Retinal pigment epithelial cell (primary cell): ENCODE results near the gene ITGB7.
"Not testable (repeated sequence)": the region's sequence is repeated elsewhere in the genome, so short reads cannot be mapped to it uniquely, and the experiment has no call there.

ENCODE experiments used
- DNase-seq: peaks from one replicate; pipeline ENCODE4 v3.0.0-alpha.2; 2010; ENCODE audit warnings: low read depth
- H3K4me3 ChIP-seq: 2 replicates; pipeline ENCODE4 v1.5.1; 2011; ENCODE audit warnings: mild to moderate bottlenecking, low read length, control low read depth, moderate library complexity
- TF ChIP-seq, protein P1 (sequence below): conservative IDR thresholded peaks from 2 replicates; pipeline ENCODE4 v1.5.1; 2011; ENCODE audit warnings: low read depth, low read length, control low read depth, inconsistent platforms

ITGB7 gene

DNA sequence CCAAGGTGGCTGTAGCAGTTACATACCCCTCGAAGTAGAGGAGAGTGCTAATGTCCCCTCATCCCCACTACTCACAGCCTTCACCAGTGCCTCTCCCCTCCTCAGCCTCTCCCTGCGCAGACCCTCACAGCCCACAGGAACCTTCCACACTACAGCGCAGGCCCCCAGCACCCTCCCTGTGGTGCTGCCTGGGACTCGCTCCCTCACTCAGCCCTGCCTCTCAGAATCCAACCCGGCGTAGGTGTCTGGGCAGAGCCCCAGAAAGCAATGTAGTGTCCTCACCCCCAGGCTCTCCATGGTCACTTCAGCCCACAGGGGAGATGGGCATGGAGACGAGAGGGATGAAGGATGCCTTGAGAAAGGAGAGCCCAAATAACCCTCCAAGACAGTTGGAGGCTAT is 37.4 kb downstream of the ITGB7 start:
- TF ChIP-seq, protein P1, sequence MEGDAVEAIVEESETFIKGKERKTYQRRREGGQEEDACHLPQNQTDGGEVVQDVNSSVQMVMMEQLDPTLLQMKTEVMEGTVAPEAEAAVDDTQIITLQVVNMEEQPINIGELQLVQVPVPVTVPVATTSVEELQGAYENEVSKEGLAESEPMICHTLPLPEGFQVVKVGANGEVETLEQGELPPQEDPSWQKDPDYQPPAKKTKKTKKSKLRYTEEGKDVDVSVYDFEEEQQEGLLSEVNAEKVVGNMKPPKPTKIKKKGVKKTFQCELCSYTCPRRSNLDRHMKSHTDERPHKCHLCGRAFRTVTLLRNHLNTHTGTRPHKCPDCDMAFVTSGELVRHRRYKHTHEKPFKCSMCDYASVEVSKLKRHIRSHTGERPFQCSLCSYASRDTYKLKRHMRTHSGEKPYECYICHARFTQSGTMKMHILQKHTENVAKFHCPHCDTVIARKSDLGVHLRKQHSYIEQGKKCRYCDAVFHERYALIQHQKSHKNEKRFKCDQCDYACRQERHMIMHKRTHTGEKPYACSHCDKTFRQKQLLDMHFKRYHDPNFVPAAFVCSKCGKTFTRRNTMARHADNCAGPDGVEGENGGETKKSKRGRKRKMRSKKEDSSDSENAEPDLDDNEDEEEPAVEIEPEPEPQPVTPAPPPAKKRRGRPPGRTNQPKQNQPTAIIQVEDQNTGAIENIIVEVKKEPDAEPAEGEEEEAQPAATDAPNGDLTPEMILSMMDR: no peak
- H3K4me3 ChIP-seq: no peak overlapping the region
- no peak for DNase-seq

DNA sequence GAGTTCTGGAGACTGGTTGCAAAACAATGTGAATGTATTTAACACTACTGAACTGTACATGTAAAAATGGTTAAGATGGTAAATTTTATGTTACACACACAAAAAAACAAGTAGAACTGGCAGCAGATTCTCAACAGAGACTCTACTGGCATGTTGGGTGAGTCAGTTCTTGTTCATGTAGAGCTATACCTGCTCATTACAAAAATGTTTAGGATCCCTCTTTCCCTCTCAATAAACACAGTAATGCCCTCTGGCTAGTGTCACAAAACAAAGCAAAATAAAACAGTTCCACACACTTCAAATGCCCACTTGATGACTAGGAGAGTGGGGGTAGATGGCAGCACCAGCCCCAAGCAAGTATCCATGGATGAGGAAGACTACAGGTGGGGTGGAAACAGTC is 40.2 kb downstream of the ITGB7 start:
- no peak for DNase-seq
- TF ChIP-seq, protein P1: no peak
- no peak overlapping the region for H3K4me3 ChIP-seq

DNA sequence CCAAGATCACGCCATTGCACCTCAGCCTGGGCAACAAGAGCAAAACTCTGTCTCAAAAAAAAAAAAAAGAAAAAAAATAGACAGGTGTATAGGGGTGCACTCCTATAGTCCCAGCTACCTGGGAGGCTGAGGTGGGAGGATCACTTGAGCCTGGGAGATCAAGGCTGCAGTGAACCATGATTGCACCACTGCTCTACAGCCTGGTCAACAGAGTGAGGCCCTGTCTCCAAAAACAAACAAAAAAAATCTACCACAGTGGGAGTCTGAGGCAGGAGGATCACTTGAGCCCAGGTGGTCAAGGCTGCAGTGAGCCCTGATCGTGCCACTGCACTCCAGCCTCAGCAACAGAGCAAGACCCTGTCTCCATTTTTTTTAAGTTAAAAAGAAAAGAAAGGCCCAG is 44.0 kb downstream of the ITGB7 start:
- not testable (repeated sequence) for H3K4me3 ChIP-seq, DNase-seq

DNA sequence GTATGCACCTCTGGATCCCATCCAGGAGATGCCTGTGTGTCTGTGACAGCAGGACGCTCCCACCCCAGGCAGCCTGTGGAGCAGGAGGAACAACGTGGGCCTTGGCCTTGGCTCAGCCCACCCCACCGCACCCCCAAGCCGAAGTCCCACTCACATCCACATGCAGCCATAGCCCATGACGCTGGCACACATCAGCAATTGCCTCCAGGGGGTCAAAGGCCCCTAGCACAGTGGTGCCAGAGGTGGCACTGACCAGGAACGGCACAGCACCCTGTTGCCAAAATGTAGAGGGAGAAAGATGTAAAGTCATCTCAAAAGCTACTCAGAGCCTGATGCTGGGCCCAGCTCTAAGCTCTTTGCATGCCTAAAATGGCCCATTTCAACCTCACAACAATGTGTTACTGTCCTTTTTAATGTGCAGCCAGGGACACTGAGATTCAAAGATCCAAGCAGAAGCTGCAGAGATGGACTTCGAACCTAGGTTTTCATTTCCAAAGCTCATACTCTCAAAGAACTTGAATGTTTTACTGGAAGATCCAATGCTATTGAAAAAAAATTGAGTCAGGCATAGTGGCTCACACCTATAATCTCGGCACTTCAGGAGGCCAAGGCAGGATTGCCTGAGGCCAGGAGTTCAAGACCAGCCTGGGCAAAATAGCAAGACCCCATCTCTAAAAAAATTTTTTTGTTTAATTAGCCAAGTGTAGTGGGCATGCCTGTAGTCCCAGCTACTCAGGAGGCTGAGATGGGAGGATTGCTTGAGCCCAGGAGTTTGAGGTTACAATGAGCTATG is 45.7 kb downstream of the ITGB7 start:
- DNase-seq: no peak
- TF ChIP-seq, protein P1: no peak
- H3K4me3 ChIP-seq: no peak overlapping the region

DNA sequence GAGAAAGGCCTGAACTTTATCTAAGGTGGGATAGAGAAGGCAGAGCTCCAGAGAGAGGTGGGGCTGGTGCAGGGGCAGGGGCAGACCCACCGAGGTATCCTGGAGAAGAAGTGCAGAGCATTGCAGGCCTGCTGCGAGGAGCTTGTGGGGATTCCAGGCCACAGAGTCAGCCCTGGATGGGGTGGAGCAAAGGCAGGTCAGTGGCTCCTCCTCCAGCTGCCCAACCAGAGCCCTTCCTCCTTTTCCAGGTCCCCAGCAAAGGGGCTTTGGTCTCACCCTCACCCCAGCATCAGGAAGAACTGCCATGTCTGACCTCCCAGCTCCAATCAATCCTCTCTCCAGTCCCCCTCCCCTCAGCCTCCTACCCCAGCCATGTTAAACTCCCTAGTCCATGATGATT is 46.4 kb downstream of the ITGB7 start:
- TF ChIP-seq, protein P1: no peak
- DNase-seq: no peak
- H3K4me3 ChIP-seq: no peak overlapping the region

DNA sequence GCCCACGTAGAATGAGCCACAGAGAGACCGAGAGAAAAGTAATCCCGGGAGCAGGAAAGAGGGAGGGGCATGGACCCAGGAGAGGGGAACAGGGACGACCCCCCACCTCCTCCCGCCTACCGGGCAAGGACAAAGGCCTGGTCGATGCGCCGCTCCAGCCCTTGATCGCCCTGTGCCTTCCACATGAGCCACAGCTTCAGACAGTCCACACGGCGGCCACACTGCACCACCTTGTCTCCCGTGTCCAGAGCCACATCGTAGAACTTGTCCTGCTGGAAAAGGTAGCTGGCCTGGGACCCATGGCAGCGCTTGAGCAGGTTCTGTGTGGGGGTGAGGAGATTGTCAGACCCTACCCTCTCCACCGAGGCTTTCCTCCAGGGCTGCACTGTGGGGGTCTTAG is 47.1 kb downstream of the ITGB7 start:
- no peak overlapping the region for H3K4me3 ChIP-seq
- DNase-seq: no peak
- TF ChIP-seq, protein P1: no peak

DNA sequence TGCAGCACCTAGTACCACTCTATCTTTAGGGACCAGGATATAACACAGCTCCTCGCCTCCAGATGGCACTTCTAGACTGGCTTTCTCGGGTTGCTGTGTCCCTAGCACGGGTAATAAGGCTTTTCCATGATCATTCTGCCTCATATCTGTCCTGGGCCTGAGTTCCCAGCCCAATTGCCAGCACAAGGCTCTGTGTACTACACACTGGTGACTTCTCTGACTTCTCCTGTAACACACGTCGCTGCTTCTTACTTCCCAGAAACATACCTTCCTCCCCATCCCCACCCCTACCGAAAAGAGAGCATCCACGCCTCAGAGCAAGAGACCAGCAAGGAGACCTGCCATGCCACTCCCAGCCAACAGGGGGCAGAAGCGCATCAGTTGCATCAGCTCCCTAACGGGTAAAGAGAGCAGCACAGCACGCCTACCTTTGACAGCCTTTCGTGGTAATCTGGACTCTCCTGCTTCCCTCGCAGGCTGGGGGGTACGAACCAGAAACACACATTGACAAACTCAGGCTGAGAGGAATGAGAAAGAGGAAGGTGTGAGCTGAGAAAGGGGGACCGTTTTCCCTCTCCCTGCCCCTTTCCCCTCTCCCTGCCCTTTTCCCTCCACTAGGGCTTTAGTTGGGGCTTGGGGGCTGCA is 47.7 kb downstream of the ITGB7 start:
- DNase-seq: peak; percentile 7
- H3K4me3 ChIP-seq: no peak overlapping the region
- TF ChIP-seq, protein P1: peak; percentile 100
